Measurements from ENCODE around the gene AQP10. TPM values are rescaled to one million over a fixed set of nuclear protein-coding genes. Genes with fewer than 3 reads are reported as not detected.

AQP10 gene
- total RNA-seq, 2 experiments from 2014 or later: not detected

DNA sequence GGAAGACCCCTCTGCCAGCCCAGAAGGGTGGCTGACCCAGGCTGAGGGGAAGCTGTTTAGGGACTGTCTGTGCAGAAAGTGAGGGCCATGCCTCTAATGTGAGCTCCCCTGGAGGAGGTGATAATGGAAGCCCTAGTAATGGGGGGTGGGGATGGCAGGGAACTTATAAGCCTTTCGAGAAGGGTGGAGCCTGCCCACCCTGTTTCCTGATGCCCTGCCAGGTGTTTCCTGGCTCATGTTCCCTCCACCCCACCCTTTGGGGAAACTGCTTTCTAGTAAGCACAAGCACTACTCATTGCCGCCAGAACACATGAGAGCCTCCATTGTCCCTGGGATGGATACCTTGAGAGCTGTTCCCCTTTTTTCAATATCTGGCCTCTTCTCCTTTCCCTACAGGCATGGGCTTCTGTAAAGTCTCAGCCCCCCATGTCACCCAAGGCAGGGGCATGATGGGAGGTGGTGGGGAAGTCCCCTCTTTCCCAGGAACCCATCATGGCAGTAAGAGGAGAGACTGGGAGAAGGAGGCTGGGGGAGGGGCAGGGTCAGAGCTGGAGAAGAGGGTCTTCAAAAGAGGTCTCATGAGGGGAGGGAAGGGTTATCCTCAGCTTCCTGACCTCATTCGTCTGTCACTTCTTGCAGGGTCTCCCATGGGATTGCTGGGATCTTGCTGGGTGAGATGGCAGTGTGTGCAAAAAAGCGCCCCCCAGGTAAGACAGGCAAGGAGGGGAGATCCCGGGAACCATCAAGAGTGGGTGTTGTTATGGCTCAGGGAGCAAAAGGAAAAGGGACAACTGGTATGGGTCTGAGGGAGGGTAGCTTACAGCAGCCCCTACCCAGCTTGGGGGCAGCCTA, 6.8 kb downstream of the AQP10 start:
- peaks cover 31% of the 10 kb centered on the region for H3K4me1 ChIP-seq (ENCODE audit: insufficient read depth, low read length, poor library complexity, severe bottlenecking)
- no peak overlapping the region for H2AFZ ChIP-seq (ENCODE audit: low read length)
- peak; percentile 57 for DNase-seq (ENCODE audit: low spot score)
- no TSS peak for BruUV-seq (replicated peaks)
- H3K27ac ChIP-seq (ENCODE audit: low read depth, low read length, poor library complexity, severe bottlenecking): no peak overlapping the region
- no peaks in the 10 kb centered on the region for H3K79me2 ChIP-seq (ENCODE audit: insufficient read depth, low read depth, low read length)
- H3K9me2 ChIP-seq (ENCODE audit: insufficient read depth, low read length): no peaks in the 10 kb centered on the region
- ChIA-PET POLR2A (interaction anchor here (1.7 kb wide), 1 partner anchor 8 kb away, joined by 6 read pairs; no protein-coding TSS in a partner anchor), CTCF (ENCODE audit: unreplicated experiment) (no interaction called here)
- no peaks in the 10 kb centered on the region for H3K9me3 ChIP-seq (ENCODE audit: low read length)
- H3K4me3 ChIP-seq (ENCODE audit: low read depth, low read length, poor library complexity, severe bottlenecking): no peak overlapping the region
- H4K20me1 ChIP-seq (ENCODE audit: insufficient read depth, low read length): no peaks in the 10 kb centered on the region
- peaks cover 12% of the 10 kb centered on the region; the same call in 1 of the 2 replicates for H3K36me3 ChIP-seq (ENCODE audit: insufficient read depth, low read length)
- TF ChIP-seq CTCF (conservative IDR thresholded peaks at IDR 0.05; ENCODE audit: low read length): no peak
- TF ChIP-seq EZH2phosphoT487 (IDR thresholded peaks at IDR 0.05; ENCODE audit: borderline replicate concordance, low read depth, low read length): no peak
- H3K4me2 ChIP-seq (ENCODE audit: low read length): peak overlapping the region; percentile 19; the same call in 1 of the 2 replicates
- intact Hi-C loops (cut with micrococcal nuclease; ENCODE audit: unreplicated experiment): loop anchor here (10.0 kb wide), 1 partner anchor 217 kb away; no protein-coding TSS in a partner anchor

GRCh38 chr1:154328318-154329151, 7.6 kb downstream of the AQP10 start:
- TF ChIP-seq CTCF (conservative IDR thresholded peaks at IDR 0.05; ENCODE audit: low read length): no peak
- intact Hi-C loops (cut with micrococcal nuclease; ENCODE audit: unreplicated experiment): loop anchor here (10.0 kb wide), 1 partner anchor 216 kb away; no protein-coding TSS in a partner anchor
- no peak overlapping the region for H3K4me3 ChIP-seq (ENCODE audit: low read depth, low read length, poor library complexity, severe bottlenecking)
- H3K9me3 ChIP-seq (ENCODE audit: low read length): no peaks in the 10 kb centered on the region
- H3K79me2 ChIP-seq (ENCODE audit: insufficient read depth, low read depth, low read length): no peaks in the 10 kb centered on the region
- CTCF ChIA-PET (ENCODE audit: unreplicated experiment): interaction anchor here (1.1 kb wide), 1 partner anchor 51 kb away, joined by 4 read pairs; no protein-coding TSS in a partner anchor
- POLR2A ChIA-PET: no interaction called here
- no peak for DNase-seq (ENCODE audit: low spot score)
- H2AFZ ChIP-seq (ENCODE audit: low read length): no peak overlapping the region
- H3K27ac ChIP-seq (ENCODE audit: low read depth, low read length, poor library complexity, severe bottlenecking): no peak overlapping the region
- peak overlapping the region; percentile 19; the same call in 1 of the 2 replicates for H3K4me2 ChIP-seq (ENCODE audit: low read length)
- peaks cover 31% of the 10 kb centered on the region for H3K4me1 ChIP-seq (ENCODE audit: insufficient read depth, low read length, poor library complexity, severe bottlenecking)
- BruUV-seq (replicated peaks): no TSS peak
- H4K20me1 ChIP-seq (ENCODE audit: insufficient read depth, low read length): no peaks in the 10 kb centered on the region
- H3K9me2 ChIP-seq (ENCODE audit: insufficient read depth, low read length): no peaks in the 10 kb centered on the region
- H3K36me3 ChIP-seq (ENCODE audit: insufficient read depth, low read length): peaks cover 12% of the 10 kb centered on the region; the same call in 1 of the 2 replicates
